NCI-H774 (cell line): Measurements from ENCODE around the gene MBNL1.

ENCODE experiments used
- DNase-seq: peaks from one replicate; lab custom pipeline; 2025; lab: John Stamatoyannopoulos, UW

Gene MBNL1, protein sequence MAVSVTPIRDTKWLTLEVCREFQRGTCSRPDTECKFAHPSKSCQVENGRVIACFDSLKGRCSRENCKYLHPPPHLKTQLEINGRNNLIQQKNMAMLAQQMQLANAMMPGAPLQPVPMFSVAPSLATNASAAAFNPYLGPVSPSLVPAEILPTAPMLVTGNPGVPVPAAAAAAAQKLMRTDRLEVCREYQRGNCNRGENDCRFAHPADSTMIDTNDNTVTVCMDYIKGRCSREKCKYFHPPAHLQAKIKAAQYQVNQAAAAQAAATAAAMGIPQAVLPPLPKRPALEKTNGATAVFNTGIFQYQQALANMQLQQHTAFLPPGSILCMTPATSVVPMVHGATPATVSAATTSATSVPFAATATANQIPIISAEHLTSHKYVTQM

DNA sequence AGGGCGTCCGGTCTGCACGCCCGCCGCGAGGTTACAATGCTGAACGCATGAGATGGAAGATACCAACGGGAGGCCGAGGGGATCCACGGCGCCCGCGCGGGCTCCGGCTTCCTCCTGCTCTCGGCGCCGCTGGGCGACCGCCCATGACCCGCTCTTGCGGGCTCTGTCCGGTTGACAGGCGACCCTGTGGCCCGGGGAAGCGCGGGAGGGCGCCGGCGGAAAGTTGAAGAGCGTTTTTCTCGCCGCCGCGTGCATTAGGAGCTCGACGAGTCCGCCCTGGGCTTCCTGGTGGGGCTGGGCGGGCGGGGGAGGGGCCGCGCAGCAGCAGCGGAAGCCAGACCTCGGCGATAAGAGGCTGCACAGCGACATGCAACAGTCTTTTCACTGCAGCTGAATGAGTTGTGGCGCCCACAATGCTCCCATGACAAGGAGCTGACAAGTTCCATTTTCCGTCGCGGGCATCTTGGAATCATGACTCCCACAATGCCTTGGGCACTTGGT is at the start of gene MBNL1:
Gene MBNL1, plus strand, starts transcription at position 375 of the 501 bp plus-strand sequence. CDS start 31,265 bp downstream, outside the sequence.
- DNase-seq: peak; percentile 89

DNA sequence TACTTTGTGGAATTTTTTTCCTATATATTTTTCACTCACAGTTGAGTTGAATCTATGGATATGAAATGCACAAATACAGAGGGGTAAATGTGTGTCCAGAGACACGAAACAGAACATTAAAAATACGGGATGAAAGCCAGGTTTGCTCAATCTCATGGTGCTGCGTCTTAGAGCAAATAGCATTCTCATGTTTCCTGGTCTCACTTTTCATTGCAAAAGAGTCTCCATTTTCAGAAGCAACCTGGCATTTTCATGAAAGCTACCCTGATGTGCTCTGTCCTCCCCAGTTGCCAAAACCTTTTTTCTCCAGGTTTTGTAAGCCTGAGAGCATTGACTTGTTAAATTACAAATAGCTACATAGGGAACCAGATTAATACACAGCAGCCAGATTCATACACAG is 49.5 kb upstream of the MBNL1 start:
- no peak for DNase-seq

DNA sequence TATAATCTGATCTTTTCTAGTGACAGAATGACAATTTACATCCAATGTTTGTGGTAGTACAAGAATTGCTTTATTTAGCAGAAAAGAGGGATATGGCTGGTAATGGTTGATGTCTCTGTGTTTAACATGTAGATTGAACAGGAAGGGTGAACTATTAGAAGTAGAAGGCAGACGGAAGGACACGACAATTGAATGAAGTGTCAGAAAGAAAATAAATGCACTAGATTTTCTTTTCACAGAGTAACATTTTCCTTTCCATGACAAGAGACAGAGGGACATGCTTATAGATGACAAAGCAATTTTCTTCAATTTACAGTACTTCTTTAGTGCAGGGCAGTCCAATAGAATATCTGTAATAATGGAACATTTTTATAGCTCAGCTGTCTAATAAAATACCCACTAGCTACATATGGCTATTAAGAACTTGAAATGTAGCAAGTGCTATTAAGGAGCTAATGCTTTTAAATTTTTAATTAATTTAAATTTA is 48.9 kb upstream of the MBNL1 start:
- no peak for DNase-seq

DNA sequence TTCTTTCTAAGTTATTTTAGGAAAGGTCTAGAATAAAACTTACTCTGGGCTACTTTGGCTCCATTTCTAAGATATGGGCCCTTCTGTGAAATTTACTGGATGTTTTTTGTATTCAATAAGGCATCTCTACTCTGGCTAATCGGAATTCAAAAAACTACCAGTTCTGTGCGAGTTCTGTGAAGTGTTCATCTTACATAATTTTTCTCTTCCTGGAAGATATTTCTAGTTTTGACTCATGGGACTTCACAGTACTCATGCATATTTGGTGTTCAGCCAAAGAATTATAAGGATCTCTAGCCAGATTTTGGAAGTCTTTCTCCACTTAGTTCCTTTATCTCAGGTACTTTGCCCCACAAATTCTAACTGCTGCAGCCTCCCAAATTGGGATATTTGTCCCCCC is 46.4 kb upstream of the MBNL1 start:
- DNase-seq: no peak

DNA sequence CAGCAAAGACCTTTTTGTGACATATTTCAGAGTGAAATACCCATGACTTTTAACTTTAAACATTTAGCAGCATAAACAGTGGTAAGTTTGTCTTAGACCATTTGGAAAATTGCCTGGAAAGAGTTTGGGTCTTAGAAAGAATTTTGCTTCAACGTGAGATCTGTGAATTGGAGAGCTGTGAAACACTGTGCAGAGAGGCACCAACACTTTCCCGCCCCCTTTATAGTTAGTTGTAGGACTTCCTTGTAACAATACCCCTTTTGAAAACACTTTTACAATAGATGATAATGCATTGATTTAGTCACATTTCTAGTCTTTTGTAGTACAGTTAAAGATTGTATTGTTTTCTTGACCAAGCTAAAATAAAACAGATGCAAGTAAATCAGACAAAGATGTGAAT is 43.5 kb upstream of the MBNL1 start:
- no peak for DNase-seq

GRCh38 chr3:152226176-152226575 is 42.6 kb upstream of the MBNL1 start:
- DNase-seq: no peak

GRCh38 chr3:152227027-152227426 is 41.7 kb upstream of the MBNL1 start:
- DNase-seq: no peak

DNA sequence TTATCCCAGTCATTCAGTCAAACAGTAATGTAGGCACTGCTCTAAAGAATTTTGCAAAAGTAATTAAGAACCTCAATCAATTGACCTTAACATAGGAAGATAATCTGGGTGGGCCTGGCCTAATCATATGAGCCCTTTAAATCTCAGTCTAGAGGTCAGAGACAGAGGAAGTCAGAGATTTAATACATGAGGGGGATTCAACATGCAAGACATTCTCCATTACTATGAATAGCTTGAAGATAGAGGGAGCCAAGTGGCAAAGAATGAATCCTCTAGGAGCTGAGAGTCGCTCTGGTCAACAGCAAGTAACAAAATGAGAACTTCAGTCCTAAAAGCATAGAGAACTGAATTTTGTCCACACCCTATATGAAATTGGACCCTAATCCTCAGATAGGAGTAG is 39.0 kb upstream of the MBNL1 start:
- no peak for DNase-seq

DNA sequence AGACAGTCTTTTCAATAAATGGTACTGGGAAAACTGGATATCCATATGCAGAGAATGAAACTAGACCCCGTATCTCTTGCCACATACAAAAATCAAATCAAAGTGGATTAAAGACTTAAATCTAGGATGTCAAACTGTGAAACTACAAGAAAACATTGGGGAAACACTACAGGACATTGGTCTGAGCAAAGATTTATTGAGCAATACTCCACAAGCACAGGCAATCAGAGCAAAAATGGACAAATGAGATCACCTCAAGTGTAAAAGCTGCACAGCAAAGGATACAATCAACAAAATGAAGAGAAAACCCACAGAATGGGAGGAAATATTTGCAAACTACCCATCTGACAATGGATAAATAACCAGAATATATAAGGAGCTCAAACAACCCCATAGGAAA is 38.4 kb upstream of the MBNL1 start:
- no peak for DNase-seq

DNA sequence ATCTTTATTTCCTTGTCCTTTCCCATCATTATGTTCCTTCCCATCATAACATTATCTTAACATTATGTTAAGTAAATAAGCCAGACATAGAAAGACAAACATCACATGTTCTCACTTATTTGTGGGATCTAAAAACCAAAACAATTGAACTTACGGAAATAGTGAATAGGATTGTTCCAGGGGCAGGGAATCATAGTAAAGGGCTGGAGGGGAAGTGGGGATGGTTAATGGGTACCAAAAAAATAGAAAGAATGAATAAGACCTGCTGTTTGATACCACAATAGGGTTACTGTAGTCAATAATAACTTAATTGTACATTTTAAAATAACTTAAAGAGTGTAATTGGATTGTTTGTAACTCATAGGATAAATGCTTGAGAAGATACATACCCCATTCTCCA is 36.7 kb upstream of the MBNL1 start:
- DNase-seq: no peak

GRCh38 chr3:152232679-152233078 is 36.0 kb upstream of the MBNL1 start:
- no peak for DNase-seq

GRCh38 chr3:152234657-152235375 is 33.9 kb upstream of the MBNL1 start:
- DNase-seq: no peak

- no peak for DNase-seq
Observed at GRCh38 chr3:152235709-152236298, 32.9 kb upstream of the MBNL1 start.

DNA sequence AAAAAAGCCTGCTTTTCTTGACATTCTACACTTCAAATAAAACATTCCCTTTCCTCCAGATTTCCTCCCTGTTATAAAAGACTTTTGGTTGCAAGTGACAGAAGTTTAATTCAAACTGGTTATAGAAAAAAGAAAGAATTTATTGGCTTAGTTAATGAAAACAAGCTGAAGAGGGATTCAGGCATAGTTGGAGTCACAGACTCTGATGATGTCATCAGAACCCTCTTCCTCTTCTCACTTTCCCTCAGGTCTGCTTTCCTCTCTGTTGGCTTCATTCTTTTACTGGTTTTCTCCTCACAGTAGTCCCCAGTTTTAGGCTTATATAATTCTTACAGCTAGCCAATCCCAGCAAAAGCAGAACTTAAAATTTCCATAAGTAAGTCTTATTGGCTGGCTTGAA is 32.0 kb upstream of the MBNL1 start:
- DNase-seq: no peak

- DNase-seq: no peak
Observed at GRCh38 chr3:152241142-152242017, 27.3 kb upstream of the MBNL1 start.

DNA sequence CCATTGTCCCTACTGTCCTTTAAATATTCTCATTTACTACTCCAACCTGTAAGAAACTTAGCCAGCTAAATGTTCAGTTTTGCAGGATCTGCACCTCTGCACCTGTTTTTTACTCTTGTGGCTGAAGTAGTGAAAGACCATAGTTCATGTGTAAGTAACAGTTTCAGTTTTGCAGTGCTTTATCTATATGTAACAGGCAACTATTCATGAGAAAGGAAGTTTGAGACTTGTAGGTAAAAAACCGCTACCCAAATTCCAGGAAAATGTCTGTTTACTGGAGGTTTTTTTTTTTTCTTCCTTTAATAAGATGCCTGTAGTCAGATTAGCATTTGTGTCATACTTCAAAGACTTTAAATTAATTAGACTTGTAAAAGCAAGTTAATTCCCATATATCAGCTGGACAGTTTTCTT is 25.4 kb upstream of the MBNL1 start:
- no peak for DNase-seq

GRCh38 chr3:152243721-152244516 is 24.8 kb upstream of the MBNL1 start:
- no peak for DNase-seq

DNA sequence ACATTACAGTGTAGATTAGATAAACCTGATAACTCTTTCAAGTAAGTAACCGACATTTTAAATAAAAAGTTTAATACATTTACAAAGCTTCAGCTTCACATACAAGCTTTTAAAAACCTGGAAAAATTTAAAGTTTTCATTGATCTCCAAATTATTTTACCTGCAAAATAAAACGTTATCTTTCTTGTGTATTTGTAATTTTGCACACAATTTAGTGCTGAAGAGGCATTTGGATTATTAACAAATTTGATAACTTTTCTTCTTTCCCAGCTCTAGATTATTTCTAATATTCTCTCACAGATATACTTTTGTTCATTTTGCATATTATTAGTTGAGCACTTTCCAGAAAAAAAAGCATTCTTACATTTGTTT is 24.2 kb upstream of the MBNL1 start:
- DNase-seq: no peak

GRCh38 chr3:152245498-152246170 is 23.1 kb upstream of the MBNL1 start:
- no peak for DNase-seq

DNA sequence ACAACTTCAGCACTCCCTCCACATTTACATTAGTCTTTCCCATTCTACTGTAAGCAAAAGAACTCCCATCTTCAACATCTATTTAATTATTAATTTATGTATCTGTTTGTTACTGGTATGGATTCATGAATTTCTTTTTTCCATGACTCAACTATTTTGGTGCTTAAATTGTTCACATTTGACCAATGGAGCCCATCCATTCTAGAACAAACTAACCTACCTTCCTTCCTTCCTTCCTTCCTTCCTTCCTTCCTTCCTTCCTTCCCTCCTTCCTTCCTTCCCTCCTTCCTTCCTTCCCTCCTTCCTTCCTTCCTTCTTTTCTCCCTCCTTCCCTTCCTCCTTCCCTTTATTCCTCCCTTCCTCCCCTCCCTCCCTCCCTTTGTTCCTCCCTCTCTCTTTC is 16.8 kb upstream of the MBNL1 start:
- no peak for DNase-seq
